Hematopoietic multipotent progenitor cell treated with erythropoietin and hydrocortisone succinate and interleukin-3 and kit ligand, for 4 days (in vitro differentiated cells): ENCODE measurements around the gene BLOC1S1.
A peak's percentile ranks its signal among the peaks of the same experiment; 100 is the strongest.

Experiments used
- DNase-seq: peaks from one replicate; pipeline ENCODE4 v3.0.0-alpha.2; 2015

The BLOC1S1 gene

DNA sequence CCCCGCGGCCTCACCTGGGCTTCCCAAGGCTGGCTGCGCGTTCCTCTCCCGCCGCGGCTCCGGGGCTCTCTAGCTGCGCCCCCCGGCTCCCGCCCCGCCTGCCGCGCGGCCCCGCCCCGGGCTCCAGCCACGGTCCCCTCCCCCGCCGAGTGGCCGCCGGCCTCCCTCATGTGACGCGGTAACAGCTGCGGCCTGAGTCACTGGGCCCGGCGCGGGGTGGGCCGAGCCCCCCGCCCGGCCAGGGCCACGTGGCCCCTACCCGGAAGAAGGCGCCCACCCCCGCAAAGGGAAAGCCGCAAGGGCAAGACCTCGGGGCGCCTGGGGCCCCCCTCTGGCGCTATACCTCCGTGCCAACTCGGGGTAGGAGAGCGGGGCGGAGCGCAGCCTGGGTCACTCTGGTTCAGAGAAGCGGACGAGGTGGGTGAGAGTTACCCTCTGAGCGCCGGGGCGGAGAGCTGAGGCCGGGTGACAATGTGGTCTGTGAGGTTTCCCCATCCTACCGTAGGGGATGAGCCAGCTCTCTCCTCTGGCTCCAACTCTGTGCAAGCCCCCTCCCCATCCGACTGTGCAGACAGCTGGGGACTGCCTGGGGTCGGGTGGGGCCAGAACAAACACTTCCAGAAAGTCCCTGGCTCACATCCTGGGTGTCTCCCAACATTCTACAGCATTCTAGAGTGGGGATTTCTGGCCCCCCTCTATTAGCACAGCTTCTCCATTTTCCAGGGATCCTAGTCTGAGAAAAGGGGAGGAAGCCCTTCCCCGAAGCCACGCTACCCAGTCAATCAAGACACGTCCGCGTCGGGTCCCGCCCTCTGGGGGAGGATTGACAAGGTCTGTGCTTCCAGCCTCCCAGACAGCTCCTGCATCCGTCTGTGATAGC is 13.3 kb downstream of the BLOC1S1 start, which contains the start of gene CD63:
Gene CD63 (minus strand): TSS at position 71 of the 880 bp plus-strand sequence. CDS start 668 bp downstream, outside the sequence.
- peak; percentile 95 for DNase-seq

DNA sequence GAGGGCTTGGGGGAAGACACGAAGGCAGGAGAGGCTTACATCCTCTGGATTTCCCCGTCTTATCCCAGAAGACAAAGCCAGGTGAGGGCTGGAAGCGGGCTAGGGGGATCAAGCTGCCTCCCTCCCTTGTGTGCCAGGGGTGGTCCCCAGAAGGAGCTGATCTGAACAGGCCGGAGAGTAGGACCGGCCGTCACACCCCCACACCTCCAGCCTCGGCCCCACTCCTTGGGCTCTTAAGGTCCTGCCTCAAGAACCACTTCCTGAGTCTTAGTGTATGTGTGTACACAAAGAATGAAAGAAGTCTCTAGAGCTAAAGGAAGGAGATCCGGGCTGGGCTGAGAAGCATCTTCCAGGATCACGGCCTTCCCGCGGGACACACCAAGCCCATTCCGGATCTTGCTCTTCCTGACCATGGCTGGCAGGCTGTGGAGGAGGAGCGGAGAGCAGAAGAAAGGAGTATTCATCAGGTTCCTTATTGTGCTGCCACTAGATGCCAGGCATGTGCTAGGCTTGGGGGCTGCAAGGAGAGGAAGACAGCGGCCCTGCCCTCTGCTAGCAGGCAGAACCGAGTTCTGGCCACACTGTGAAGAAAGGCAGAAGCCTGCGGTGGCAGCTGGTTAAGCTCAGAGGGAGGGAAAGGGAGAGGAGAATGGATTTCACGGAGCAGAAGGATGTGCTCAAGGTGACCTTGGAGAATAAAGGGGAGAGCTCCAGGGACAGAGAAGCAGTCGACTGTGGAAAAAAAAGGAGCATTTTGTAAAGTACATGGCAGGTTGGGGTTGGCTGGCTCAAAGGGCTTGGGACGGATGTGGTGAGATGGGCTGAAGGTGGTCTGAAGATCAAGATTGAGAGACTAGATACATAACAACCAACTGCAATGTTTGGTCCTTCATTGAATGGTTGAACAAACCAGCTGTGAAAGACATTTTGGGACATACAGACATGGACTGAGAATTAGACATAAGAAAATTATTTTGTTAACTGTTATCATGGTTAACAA is 14.3 kb downstream of the BLOC1S1 start:
- DNase-seq: peak; percentile 90

DNA sequence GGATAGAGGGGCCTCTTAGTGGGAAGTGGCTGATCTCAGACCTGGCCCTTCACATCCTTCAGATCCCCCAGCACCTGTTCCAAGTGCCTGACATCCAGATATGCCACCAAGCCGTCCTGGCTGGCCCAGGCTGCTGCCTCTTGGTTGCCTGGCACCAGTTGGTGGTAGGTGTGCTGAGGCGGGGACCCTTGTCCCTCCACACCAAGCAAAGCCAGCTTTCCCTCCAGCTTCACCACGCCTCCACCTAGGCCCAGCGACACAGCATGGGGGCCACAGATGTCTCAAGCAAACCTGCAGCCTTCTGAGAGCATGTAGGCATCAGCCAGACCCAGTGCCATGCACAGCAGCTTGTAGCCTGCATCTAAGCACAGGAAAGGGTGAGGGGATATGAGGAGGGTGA is 16.4 kb downstream of the BLOC1S1 start:
- DNase-seq: no peak

DNA sequence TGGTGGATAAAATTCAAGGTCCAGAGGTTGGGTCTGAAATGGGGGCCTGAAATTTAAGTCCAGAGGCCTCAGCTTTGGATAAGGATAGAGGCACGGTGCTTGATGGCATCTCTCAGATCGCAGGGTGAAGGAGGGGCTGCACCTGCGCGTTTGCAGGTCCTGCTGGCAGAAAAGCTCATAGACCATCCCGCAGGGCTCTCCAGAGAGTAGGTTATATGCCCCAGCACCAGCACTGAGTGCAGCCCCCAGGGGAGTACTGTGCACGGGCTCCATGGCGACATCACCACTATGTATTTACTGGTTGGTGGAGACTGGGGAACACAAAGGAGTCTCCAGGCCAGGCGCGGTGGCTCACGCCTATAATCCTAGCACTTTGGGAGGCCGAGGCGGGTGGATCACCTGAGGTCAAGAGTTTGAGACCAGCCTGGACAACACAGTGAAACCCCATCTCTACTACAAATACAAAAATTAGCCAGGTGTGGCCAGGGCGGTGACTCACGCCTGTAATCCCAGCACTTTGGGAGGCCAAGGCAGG is 17.2 kb downstream of the BLOC1S1 start:
- DNase-seq: no peak

DNA sequence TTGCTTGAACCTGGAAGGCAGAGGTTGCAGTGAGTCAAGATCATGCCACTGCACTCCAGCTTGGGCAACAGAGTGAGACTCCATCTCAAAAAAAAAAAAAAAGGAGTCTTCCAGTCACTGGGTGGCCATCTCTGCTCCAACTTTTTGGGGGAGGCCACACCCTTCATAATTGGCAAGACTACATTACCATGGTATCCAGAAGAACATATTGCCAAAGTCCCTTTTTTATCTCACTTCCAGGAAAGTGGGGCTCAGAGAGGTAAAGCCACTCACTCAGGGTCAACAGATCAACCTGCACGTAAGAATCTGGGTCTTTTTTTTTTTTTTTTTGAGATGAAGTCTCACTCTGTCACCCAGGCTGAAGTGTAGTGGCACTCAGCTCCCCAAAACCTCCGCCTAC is 18.0 kb downstream of the BLOC1S1 start:
- DNase-seq: no peak

DNA sequence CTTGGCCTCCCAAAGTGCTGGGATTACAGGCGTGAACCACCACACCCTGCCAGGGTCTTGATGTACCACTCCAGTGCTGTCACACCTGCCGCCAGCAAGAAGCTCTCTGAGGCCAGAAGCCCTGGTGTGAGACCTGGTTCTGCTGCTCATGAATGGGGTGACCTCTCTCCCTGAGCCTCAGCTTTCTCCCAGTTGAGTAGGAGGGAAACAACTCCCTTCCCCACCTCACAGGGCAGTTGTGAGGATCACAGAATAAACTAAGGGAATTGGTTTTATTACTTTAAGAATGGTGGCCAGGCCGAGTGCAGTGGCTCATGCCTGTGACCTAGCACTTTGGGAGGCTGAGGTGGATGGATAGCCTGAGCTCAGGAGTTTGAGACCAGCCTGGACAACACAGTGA is 18.7 kb downstream of the BLOC1S1 start:
- DNase-seq: no peak

DNA sequence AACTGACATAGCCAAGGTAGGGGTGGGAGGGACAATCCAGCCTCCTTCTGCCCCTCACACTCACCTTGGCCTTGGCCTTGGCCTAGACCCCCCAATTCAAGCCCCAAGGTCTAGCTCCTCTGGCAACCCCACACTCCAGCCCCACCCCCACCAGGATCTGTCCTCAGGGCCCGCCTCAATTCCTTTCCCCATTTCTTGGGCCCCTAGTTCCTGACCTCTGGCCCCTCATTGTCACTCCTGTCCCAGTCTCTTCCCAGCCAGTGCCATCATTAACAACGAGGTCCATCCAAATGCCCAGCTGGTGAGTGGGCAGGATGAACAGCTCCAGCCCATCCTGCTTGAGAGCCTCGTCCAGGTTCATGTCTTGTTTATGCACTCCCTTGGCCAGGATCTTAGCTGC is 20.2 kb downstream of the BLOC1S1 start:
- DNase-seq: no peak

DNA sequence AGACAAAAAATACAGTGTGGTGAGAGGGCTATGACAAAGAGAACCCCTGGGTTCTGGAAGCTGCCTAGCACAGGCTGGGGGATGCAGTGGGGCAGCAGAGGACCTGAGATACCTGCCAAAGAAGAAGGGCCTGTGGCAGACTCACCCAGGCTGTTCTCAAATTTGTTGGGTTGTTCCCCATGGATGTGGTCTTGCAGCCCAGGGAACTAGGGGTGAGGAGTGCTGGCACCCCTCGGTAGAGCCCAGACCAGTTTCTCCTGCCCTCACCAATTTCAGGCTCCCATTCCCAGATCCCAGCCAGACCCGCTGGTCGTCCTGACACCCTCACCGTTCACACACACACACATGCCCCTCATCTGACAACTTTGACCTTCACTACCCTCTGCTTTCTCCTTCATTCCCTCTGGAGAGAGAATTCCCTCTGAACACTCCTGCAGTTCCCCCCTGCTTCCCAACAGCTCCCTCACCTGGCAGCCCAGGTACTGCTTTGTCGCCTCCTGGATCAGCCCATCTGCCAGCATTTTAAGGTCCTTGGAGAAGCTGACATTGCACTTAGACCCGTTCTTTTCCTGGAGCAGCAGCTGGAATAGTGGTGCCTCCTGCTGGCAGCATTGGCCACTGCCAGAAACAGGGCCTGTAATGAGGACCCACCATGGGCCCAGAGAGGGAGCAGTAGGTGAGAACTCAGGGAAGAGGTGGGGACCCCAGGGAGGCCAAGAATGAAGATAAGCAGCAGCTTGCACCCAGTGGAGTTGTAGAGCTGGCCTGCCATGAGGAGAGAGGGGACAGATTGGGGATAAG is 21.1 kb downstream of the BLOC1S1 start:
- DNase-seq: peak; percentile 88

DNA sequence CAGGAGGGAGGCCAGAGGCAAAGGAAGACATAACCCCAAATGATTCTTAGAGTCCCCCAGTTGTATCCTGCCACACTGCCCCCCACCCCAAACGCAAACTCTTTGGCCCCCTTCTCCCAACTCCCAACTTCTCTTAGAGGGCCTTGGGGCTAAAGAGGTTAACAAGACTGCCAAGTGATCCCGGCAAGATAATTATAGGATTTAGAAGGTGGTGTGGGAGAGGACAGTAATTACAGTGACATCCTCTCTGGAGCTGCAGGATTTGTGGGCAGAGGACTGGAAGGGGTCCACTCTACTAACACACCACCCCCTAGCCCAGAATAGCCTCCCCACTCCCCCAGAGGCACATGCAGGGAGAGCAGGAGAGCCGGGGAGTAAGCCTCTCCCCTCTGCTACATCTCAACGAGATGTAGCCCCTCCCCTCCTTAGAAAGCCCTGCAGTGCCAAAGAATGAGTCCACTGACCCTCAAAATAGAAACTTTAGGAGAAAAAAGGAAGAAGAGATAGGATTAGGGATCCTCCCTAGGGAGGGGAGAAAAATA is 21.8 kb downstream of the BLOC1S1 start:
- peak; percentile 56 for DNase-seq

DNA sequence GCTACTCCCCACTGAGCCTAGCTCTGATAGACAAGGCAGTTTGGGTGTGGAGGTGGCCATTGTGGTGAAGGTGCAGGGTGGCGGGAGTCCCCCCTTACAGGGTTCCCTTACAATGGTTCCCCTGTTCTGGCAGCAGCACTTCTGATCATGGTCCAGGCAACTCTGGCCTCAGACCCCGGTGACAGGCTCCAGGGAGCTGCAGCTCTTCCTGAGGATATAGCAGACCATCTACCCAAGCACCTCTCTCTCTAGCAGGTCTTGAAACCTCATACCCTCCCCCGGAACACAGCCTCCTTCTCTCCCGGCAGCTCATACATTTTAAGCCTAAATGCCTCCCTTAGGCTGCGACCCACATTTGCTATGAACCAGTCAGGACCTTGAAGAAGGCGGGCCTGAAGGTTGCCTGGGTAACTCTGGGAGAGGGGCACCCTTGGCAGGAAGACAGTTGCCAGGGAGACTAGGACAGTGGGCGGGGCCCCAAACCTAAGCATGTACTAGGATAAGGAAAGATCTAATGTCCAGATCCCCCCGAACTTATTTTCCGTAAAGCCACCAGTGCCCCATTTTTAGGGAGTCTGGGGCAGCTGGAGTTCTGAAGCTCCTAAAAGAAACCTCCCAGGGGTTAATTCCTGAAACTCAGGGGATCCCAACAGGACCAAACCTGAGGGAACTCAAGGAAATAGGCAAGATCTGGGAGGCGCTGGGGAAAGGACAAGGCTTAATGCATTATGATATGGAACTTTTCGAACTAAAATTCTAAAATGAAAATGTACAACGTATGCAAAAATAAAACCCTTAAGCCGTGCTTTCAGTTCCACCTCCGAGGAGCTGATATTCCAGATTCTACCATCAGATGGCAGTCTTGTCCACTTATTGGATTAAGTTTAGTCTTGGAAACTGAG is 22.5 kb downstream of the BLOC1S1 start:
- DNase-seq: peak; percentile 97

DNA sequence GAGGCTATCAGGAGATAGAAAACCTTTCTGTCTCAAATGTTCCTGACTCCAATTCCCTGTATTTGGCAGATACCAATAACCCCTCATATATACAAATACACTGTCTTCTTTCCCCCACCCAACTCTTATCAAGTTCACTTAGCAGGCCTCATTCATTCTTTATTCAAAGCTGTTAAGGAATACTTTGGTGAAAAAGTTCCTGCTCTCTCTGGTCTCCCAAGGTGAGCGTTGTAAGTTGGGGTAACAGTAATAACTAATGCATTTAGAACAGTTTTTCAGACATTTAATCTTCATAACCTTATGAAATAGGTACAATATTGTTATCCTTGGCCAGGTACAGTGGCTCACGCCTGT is 23.2 kb downstream of the BLOC1S1 start:
- DNase-seq: no peak

DNA sequence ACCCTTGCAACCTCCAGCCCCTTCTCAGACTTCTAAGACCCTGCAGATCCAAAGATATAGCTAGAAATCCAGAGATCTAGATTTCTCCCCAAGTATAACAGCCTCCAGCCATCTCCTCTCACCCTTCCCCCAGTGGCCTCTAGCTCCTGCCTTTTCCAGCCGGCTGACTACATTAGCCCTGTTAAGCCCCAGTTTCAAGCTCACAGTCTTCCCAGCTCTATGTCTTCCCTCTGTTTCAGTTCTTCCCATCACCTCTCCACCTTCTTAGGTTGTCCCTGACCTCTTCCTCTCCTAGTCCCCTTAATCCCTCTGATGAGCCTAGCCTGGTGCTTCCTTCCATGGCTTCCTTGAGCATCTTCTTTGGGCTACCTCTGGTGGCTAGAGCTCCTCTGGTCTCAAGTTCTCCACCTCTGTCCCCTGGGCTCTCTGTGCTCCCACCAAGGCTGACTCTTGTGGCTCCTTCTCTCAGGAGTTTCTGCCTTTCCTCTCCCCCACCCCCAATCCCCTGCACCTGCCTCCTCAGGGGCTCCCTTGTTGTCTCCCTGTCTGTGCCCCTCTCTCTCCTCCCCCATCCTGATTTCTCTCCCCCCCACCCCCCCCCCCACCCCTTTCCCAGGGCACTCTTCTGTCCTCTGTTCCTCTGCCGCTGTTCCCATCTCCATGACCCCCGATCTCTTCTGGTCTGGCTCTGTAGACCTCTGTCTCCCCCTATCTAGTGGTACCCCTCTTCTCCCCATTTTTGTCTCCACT is 26.3 kb downstream of the BLOC1S1 start:
- DNase-seq: no peak

DNA sequence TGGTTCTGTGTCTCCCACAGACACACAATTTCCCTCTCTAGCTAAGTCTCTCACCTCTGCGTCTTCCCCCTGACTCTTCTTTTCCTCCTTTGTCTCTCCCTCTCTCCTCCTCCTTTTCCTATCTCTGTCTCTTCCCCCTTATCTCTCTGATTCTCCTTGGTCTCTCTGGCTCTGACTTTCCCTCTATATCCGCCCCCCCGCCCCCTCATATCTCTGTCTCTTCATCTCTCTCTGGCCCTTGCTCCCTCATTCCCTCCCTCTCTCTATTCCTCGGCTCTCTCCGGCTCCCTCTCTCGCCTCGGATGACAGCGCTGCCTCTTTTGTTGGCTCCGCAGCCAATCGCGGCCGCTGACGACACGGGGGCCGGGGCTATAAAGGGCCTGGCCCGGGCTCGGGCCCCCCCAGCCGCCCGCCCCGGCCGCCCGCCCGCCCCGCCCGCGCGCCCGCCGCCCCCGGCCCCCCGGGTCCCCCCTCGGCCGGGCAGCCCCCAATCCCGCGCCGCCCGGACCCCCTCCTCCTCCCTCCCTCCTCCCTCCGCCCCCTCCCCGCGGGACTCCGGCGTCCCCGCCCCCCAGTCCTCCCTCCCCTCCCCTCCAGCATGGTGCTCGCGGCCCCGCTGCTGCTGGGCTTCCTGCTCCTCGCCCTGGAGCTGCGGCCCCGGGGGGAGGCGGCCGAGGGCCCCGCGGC is 27.0 kb downstream of the BLOC1S1 start, which contains the start of gene GDF11:
Gene GDF11 (plus strand): TSS at position 404 of the 687 bp plus-strand sequence. CDS start 195 bp downstream, at position 599.
- peak; percentile 93 for DNase-seq

DNA sequence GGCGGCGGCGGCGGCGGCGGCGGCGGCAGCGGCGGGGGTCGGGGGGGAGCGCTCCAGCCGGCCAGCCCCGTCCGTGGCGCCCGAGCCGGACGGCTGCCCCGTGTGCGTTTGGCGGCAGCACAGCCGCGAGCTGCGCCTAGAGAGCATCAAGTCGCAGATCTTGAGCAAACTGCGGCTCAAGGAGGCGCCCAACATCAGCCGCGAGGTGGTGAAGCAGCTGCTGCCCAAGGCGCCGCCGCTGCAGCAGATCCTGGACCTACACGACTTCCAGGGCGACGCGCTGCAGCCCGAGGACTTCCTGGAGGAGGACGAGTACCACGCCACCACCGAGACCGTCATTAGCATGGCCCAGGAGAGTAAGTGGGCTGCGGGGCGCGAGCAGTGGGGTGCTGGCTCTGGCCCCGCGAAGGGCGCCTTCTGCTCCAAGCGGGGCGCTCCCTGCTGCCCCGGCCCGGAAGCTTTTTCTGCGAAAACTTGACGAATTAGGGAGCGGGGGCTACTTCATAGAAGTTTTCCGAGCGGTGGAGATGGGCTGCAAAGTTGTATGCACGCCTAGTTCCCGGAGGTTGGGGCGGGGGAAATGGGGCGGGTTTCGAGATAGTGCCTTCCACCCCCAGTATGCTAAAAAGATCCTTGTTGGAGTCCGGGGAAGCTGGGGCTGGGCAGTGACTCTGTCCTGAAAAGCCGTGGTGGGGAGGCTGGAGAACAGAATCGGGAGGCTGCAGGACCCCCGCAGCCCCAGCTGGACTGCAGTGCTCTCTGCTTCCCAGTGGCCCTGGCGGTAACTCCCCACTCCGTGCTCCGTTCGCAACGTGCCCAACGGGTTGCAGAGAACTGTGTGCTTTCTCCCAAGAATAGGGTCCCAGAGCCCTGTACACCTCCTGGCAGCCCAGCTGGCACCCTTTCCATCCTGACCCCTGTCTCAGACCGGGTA is 27.8 kb downstream of the BLOC1S1 start:
- peak; percentile 87 for DNase-seq

DNA sequence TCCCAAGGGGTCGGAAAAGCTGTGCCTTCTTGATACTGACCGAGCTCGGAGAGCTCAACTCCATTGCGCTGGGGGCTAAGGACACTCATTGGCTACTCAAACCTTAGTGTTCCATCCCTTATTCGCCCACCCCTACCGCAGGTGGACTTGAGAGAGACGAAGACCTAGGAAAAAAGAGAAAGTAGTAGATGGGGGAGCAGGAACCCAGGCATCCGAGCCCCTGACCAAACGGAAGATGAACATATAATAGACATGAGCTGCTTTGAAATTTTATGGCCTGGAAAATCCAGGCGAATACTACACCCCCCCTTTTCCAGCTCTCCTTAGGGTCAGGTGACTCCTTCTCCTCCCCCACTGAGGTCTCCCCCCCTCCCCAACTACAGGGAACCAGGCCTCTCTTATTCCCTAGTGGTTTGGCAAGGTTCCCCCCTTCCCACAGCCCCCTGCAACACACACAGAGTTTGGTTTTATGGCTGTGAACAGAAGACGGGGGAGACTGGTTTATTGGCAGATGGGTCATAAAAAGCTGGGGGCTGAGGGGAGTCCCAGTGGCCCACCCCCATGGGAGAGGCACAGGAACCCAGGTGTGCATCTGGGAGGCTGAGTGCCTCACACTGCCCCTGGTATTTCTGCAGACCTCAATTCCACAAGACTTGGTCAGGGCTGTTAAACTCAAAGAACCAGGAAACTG is 28.6 kb downstream of the BLOC1S1 start:
- peak; percentile 36 for DNase-seq

DNA sequence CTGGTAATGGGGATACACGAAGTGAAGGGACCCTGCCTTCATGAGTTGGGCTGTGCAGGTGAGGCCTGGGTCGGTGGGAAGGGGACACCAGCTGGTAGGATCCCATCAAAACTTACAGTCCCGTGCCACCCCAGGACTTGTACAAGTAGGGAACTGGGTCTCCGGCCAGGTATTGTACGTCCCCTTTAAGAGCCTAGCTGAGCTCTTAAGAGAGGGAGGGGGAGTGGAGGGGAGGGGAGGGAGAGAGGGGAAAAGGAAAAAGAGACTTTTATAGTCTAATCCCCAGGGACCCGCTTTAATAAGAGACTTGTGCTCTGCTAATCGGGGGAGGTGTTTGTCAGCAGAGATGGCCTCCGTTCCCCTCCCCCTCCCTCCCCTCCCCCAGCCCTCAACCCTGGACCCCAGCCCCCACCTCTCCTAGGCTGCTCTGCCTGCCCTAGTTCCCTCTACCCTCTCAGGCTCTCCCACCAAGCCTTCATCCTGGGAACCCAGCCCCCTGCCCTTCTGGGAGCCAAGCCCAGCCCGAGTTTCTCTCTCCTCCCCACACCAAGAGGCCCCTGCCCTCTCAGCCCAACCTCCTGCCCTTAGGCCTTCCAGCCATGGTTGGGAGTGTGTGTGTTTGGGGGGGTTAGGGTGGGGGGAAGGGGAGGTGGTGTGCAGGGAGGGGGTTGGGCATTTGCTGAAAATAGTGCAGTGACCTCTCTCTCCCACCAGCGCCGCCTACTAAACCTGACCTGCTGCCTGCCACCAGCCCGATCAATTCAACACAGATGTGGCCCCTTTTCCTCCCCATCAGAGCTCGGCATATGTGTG is 29.7 kb downstream of the BLOC1S1 start:
- peak; percentile 46 for DNase-seq
